ENCODE measurements around the gene WNT10A.
A peak's percentile ranks its signal among the peaks of the same experiment; 100 is the strongest.

The WNT10A gene

DNA sequence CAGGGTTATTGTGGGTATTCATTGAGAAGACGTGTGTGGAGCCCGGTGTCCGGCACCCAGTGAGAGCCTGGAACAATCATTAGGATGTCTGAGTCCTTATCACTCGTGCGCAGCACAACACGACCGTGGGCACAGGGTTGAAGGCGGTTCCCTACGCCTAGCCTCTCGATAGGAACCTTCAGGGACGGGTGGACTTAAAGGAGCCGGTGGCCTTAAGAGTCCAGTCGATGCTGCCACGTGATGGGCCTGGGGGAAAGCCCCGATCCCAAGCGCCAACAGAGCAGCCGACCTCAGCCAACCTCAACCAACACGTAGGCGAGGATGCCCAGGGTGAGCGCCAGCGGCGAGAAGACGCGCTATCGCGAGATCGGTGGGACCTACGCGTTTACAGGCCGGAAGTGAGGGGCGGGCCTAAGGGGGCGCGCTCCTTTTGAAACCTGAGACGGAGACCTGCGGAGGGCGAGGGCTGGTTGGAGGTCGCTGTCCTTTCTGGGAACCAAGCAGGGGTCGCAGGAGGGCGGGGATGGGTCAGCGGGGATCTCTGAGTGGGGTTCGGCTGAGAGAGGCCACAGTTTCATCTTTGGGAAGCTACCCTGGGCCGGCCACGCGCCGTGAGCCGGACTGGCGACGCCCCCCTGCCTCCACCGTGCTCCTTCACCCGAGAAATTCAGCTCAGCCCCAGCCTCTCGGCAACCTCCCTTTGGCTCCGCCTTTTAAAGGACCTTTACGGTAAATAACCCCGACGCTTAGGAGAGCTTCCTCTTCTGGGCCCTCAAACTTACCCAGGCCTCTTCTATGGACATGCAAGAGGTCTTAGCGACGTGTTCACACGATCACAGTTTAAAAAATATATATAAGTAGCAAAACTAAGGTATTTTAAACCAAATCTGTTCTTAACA lies 28.3 kb downstream of the WNT10A start (continued):
- TF ChIP-seq, protein P1, sequence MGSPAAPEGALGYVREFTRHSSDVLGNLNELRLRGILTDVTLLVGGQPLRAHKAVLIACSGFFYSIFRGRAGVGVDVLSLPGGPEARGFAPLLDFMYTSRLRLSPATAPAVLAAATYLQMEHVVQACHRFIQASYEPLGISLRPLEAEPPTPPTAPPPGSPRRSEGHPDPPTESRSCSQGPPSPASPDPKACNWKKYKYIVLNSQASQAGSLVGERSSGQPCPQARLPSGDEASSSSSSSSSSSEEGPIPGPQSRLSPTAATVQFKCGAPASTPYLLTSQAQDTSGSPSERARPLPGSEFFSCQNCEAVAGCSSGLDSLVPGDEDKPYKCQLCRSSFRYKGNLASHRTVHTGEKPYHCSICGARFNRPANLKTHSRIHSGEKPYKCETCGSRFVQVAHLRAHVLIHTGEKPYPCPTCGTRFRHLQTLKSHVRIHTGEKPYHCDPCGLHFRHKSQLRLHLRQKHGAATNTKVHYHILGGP (tag by site-specific recombination; IDR thresholded peaks at IDR 0.05): no peak
- TF ChIP-seq ZNF707 (tag by site-specific recombination; IDR thresholded peaks at IDR 0.05) (no peak), ZNF830 (tag by site-specific recombination; IDR thresholded peaks at IDR 0.05; ENCODE audit: low read depth) (no peak), SALL2 (tag by site-specific recombination; IDR thresholded peaks at IDR 0.05; ENCODE audit: borderline replicate concordance) (no peak), ZNF202 (tag by site-specific recombination; IDR thresholded peaks at IDR 0.05; ENCODE audit: borderline replicate concordance) (no peak), ZNF266 (tag by site-specific recombination; IDR thresholded peaks at IDR 0.05; ENCODE audit: low read depth) (no peak), YY1 (tag by site-specific recombination; IDR thresholded peaks at IDR 0.05) (no peak), ZNF157 (tag by site-specific recombination; IDR thresholded peaks at IDR 0.05) (no peak), ZNF404 (tag by site-specific recombination; IDR thresholded peaks at IDR 0.05) (no peak), SCRT2 (tag by site-specific recombination; IDR thresholded peaks at IDR 0.05) (peak; percentile 80), ZFP69B (tag by site-specific recombination; IDR thresholded peaks at IDR 0.05) (no peak), ZBTB48 (tag by site-specific recombination; IDR thresholded peaks at IDR 0.05) (peak; percentile 28; the same call in 1 of the 2 replicates), ZNF324 (tag by site-specific recombination; IDR thresholded peaks at IDR 0.05) (no peak), ZNF121 (tag by site-specific recombination; IDR thresholded peaks at IDR 0.05) (no peak), ZNF670 (tag by site-specific recombination; IDR thresholded peaks at IDR 0.05; ENCODE audit: low read depth) (no peak), ZNF366 (tag by site-specific recombination; conservative IDR thresholded peaks at IDR 0.05) (no peak), GLIS2 (tag by site-specific recombination; IDR thresholded peaks at IDR 0.05) (peak; percentile 94), ZNF596 (tag by site-specific recombination; IDR thresholded peaks at IDR 0.05) (no peak), ZNF37A (tag by site-specific recombination; IDR thresholded peaks at IDR 0.05) (no peak), KLF16 (tag by site-specific recombination; IDR thresholded peaks at IDR 0.05) (peak; percentile 95), RBAK (tag by site-specific recombination; IDR thresholded peaks at IDR 0.05) (no peak), ZNF223 (tag by site-specific recombination; IDR thresholded peaks at IDR 0.05) (no peak), ZNF175 (tag by site-specific recombination; IDR thresholded peaks at IDR 0.05) (no peak), ZNF473 (tag by site-specific recombination; IDR thresholded peaks at IDR 0.05) (no peak), ZFP37 (tag by site-specific recombination; IDR thresholded peaks at IDR 0.05) (no peak), ZNF558 (tag by site-specific recombination; IDR thresholded peaks at IDR 0.05) (no peak), GLI2 (tag by site-specific recombination; IDR thresholded peaks at IDR 0.05; ENCODE audit: borderline replicate concordance, low read depth) (no peak), SCRT1 (tag by site-specific recombination; IDR thresholded peaks at IDR 0.05; ENCODE audit: borderline replicate concordance) (no peak), ZSCAN30 (tag by site-specific recombination; IDR thresholded peaks at IDR 0.05) (no peak), ZNF184 (tag by site-specific recombination; IDR thresholded peaks at IDR 0.05) (no peak), ZNF571 (tag by site-specific recombination; IDR thresholded peaks at IDR 0.05) (no peak)
- TF ChIP-seq, protein P2, sequence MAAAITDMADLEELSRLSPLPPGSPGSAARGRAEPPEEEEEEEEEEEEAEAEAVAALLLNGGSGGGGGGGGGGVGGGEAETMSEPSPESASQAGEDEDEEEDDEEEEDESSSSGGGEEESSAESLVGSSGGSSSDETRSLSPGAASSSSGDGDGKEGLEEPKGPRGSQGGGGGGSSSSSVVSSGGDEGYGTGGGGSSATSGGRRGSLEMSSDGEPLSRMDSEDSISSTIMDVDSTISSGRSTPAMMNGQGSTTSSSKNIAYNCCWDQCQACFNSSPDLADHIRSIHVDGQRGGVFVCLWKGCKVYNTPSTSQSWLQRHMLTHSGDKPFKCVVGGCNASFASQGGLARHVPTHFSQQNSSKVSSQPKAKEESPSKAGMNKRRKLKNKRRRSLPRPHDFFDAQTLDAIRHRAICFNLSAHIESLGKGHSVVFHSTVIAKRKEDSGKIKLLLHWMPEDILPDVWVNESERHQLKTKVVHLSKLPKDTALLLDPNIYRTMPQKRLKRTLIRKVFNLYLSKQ (tag by site-specific recombination; IDR thresholded peaks at IDR 0.05; ENCODE audit: borderline replicate concordance): no peak
- TF ChIP-seq, protein P3, sequence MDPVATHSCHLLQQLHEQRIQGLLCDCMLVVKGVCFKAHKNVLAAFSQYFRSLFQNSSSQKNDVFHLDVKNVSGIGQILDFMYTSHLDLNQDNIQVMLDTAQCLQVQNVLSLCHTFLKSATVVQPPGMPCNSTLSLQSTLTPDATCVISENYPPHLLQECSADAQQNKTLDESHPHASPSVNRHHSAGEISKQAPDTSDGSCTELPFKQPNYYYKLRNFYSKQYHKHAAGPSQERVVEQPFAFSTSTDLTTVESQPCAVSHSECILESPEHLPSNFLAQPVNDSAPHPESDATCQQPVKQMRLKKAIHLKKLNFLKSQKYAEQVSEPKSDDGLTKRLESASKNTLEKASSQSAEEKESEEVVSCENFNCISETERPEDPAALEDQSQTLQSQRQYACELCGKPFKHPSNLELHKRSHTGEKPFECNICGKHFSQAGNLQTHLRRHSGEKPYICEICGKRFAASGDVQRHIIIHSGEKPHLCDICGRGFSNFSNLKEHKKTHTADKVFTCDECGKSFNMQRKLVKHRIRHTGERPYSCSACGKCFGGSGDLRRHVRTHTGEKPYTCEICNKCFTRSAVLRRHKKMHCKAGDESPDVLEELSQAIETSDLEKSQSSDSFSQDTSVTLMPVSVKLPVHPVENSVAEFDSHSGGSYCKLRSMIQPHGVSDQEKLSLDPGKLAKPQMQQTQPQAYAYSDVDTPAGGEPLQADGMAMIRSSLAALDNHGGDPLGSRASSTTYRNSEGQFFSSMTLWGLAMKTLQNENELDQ (tag by site-specific recombination; IDR thresholded peaks at IDR 0.05; ENCODE audit: low read depth): no peak
- TF ChIP-seq, protein P4, sequence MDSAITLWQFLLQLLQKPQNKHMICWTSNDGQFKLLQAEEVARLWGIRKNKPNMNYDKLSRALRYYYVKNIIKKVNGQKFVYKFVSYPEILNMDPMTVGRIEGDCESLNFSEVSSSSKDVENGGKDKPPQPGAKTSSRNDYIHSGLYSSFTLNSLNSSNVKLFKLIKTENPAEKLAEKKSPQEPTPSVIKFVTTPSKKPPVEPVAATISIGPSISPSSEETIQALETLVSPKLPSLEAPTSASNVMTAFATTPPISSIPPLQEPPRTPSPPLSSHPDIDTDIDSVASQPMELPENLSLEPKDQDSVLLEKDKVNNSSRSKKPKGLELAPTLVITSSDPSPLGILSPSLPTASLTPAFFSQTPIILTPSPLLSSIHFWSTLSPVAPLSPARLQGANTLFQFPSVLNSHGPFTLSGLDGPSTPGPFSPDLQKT (IDR thresholded peaks at IDR 0.05; ENCODE audit: borderline replicate concordance, low read depth, low read length): peak; percentile 96
- TF ChIP-seq, protein P5, sequence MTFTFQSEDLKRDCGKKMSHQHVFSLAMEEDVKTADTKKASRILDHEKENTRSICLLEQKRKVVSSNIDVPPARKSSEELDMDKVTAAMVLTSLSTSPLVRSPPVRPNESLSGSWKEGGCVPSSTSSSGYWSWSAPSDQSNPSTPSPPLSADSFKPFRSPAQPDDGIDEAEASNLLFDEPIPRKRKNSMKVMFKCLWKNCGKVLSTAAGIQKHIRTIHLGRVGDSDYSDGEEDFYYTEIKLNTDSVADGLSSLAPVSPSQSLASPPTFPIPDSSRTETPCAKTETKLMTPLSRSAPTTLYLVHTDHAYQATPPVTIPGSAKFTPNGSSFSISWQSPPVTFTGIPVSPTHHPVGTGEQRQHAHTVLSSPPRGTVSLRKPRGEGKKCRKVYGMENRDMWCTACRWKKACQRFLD (tag by site-specific recombination; IDR thresholded peaks at IDR 0.05): no peak
